CD4-positive, alpha-beta T cell treated with Interleukin-17A for 4 hours (primary cell): ENCODE measurements around the gene ROS1.
"Not testable (repeated sequence)": the region's sequence is repeated elsewhere in the genome, so short reads cannot be mapped to it uniquely, and the experiment has no call there.

Experiments
- DNase-seq: peaks from one replicate; pipeline ENCODE4 v3.0.0-alpha.2; 2020; ENCODE audit warnings: mixed read lengths

The ROS1 gene

DNA sequence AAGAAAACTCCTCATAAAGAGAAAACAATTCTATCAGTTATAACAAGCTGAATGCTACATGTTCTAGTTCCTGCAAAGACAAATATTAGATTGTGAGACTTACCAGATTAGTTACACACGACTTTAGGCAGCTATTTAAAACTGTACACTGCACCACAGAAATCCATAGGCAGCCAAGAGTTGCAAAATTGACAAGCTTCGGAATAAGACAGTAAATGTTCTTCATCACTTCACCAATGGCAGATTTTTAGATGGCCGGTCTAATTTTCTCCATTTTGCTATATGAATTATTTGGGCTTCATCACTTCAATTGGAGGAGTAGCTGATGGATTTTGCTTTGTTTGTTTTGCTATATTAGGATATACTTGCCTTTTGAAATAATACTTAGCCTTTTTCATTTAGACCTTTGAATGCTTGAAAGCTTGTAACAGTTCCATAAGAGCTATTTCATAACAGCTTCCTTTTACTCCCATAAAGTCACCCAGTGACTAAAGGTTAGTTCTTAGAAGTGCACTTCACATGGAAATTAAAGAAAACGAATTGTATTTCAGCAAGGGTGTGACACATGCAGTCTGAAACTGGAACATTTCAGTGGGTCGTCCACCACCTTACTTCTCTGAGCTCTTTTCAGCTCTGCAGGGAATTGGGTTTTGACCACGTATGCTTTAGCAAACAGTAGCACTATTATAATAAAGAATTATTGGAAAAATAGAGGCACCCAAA, at the start of gene ROS1:
TSS of gene ROS1 (minus strand) at position 512 of the 723 bp plus-strand sequence. CDS start at position 226, 286 bp downstream.
- no peak for DNase-seq

DNA sequence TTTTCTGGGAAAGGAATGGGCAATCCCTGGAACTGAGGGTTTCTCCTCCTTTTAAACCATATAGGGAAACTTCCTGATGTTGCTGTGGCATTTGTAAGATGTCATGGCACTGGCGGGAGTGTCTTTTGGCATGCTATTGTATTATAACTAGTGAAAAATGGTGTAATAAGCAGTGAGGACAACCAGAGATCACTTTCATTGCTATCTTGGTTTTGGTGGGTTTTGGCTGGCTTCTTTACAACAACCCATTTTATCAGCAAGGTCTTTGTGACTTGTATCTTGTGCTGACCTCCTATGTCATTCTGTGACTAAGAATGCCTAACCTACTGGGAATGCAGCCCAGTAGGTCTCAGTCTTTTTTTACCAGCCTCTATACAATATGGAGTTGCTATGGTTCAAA, 47.7 kb upstream of the ROS1 start:
- DNase-seq: no peak

DNA sequence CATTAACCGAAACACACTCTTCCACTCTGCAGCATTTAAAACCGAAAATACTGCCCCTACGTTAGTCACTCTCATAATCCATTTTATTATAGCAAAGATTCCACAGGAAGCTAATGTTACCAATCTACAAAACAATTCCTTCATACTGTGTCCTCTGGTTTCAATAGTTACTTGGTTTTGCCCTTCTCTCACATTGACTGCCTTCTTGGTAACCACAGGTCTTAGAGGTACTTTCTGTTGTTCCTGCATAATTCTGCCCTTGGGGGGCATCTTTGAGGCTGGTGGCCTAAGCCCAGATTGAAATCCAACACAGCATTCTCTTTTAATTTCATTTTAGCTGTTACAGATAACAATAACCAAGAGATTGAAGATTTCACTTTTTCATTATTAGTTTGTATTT, 46.9 kb upstream of the ROS1 start:
- DNase-seq: no peak

DNA sequence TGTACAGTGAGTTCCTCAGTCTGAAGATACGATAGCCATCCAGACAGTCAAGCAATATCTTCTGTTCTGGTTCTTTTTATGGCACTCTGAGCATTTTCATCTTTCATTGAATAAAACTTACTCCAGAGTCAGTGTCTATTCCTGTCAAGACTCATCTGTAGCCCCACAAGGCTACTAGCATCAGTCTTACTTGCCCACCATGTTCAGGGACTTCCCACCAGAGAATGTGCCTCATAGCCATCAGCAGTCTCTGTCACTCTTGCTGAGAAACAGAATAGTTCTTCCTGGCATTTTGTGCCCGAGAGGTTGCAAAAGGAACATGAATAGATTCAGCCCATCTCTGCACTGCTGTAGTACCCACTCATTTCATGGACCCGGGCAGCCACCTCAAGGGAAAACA, 44.0 kb upstream of the ROS1 start:
- no peak for DNase-seq

DNA sequence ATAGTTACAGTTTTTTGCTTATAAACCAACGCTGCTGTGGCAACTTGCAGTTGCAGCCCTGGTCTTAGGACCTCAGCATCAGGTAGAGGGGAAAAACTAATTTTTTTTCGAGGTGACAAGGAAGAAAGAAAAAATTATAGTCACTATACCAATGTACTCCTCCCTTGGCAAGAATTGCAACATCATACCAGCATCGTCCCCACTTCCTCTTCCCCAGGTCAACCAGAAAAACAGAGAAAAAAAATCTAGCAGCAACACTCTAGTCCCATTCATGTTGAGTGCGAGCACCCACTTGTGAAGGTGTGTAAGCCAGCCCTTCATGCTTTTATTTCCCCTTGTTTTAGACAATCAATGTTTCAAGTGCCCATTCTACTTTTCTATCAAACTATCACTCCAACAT, 43.6 kb upstream of the ROS1 start:
- no peak for DNase-seq

GRCh38 chr6:117468527-117468926, 42.8 kb upstream of the ROS1 start:
- DNase-seq: not testable (repeated sequence)

DNA sequence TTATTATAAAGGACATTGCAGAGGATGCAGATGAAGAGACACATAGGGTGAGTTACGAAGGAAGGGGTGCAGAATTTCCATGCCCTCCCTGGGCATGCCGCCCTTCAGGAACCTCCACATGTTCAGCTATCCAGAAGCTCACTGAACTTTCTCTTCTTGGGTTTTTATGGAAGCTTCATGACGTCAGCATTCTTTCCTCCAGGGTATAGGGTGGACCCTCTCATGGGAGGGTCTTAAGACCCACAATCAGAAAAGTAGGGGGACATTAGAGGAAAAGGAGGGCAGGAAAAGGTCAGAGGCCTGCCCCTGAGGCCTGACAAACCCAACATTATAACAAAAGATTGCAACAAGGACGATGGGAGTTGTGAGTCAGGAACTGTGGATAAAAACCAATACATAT, 42.1 kb upstream of the ROS1 start:
- no peak for DNase-seq

DNA sequence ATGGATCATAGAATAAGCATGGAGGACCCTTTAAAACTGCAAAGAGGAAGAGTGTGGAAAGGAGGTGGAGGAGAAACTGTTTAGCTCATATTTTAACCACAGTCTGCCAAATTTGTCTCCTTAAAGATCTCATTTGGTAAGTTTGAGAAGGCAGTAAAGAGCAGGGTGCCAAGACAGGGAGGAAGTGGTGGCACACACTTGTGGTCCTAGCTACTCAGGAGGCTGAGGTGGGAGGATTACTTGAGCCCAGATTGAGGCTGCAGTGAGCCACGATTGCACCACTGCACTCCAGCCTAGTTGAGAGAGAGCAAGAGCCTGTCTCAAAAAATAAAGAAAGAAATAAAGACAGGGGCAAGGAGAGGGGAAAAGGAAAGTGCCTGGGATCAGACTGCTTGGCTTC, 39.9 kb upstream of the ROS1 start:
- no peak for DNase-seq

- no peak for DNase-seq
Observed at GRCh38 chr6:117464700-117465099, 39.0 kb upstream of the ROS1 start.

DNA sequence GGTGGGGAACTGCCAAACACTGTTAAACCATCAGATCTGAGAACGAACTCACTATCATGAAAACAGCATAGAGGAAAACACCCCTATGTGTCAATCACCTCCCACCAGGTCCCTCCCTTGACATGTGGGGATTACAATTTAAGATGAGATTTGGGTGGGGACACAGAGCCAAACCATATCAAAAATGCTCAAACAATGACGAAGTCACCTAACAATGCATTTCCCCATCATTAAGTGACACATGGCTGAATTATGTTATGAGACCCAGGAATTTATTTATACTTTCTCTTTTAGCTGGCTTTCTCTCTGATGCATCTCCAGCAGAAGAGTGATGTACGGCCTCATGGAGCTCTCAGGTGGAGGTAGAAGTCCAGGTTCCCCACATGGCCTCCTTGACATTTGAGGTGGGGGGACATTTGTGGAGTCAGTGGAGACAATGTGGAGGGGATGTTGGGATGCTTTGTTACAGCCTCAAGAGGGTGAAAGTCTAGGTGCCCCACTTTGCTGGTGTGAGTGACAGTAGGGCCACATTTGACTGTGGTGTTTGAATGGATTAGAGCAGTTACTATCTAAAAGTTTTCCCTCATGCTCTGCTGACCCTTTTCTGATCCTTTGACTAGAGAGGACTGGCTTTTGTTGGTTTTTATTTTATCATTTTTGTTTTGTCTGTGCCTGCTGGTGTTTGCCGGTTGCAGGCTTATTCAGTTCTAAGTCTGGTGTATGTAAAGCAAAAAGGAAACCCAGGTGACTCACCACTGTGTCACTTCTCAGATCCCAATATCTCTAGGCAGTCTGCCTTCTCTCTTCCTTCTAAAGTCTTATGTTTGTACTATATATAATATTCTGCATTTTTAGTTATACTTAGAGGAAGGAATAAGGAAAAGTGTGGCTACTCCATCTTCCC, 38.3 kb upstream of the ROS1 start:
- DNase-seq: no peak

GRCh38 chr6:117459204-117459944, 33.6 kb upstream of the ROS1 start:
- DNase-seq: no peak

DNA sequence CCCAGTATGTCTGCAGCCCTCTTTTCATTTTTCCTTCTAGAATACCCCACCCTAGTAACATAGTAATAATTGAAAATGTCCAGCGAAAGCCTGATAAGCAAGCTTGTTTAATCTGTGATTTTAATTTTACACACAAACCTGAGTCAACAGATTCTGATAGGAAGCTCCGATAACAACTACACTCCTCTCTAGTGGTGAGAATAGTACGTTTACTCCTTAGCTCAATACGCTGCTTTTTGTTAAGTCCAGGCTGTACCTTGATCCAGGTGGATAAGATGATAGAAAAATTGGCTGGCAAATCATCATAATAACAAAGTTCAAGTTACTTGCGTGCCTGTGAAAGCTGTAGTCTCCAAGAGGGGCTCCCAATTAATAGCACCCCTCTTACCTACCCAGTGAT, 31.3 kb upstream of the ROS1 start:
- DNase-seq: no peak

GRCh38 chr6:117456250-117456649, 30.5 kb upstream of the ROS1 start:
- DNase-seq: no peak

DNA sequence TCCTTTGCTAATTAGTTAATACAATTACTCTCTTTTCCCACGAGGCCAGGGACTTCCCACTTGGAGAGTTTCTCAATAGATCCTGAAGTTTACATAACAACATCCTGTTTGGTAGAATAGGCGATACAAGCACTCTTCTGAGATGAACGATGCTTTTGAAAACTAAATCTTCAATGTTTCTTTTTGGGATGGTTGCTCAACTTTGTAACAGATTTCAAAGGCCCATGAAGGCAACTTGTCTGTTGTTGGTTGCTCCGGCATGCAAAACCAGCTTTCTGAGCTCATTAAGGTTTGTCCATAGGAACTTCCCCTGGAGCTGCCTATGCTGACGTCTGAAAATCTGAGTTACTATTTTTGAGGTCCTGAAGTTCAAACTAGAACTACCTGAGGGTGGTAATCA, 25.9 kb upstream of the ROS1 start:
- no peak for DNase-seq

GRCh38 chr6:117449549-117450439, 24.1 kb upstream of the ROS1 start:
- DNase-seq: peak; percentile 76

GRCh38 chr6:117448732-117449485, 23.2 kb upstream of the ROS1 start:
- no peak for DNase-seq

DNA sequence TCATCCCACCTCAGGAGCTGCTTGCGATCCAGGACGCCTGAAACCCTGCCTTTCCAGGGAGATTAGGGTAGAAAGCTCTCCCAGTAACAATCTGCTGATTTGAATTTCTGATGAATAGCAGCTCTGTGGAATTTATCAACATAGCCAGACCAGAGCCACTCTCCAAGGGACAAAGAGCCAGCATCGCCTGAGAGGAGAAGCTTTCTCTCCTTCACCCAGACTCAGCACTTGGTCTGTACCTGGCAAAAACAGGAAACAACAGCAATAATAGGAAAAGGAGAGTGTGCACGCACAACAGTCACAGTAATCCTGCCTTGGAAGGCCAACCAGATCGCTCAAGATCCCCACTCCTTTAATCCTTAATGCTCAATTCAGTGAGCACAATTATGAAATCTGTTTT, 22.3 kb upstream of the ROS1 start:
- no peak for DNase-seq

GRCh38 chr6:117446861-117447260, 21.1 kb upstream of the ROS1 start:
- DNase-seq: no peak

DNA sequence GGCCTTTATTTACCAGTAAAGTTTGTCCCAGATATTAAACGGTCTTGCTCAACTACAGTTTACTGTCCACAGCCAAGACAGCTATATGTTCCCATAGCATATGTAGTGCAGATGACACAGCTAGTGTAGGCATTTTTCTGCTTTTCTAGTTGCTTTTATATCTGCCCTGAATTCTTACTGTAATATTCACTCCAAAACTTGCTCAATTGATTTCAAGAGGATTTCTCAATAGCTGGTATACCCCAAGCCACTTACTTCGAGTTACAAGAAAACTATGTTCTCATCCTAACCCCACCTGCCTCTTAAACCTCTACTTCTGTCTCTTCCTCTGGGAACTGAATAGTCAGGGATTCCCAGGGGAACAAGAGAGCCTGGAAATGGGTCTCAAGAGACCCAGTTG, 18.9 kb upstream of the ROS1 start:
- no peak for DNase-seq

- DNase-seq: not testable (repeated sequence)
Observed at GRCh38 chr6:117442313-117442712, 16.6 kb upstream of the ROS1 start.

- DNase-seq: no peak
Observed at GRCh38 chr6:117441824-117442264, 16.1 kb upstream of the ROS1 start.
